GM12878 (cell line): ENCODE data around the gene MESP2. TPM values are rescaled to one million over a fixed set of nuclear protein-coding genes. Genes with fewer than 3 reads are reported as not detected.

Experiments used
- ATAC-seq: fragments of 200-7000 bp; cut with Tn5 transposase; 3 replicates; pipeline ENCODE4 v1.9.1; 2020; ENCODE audit warnings: mild to moderate bottlenecking, moderate library complexity
- BruUV-seq: library from RNA; stranded (reverse); fragments of 400-500 nt; replicated peaks from 2 replicates; lab custom pipeline; 2021; lab: Mats Ljungman, UMichigan
- CTCF ChIA-PET: fragments of 300-600 bp; sonication (Branson Sonifier 250); formaldehyde crosslinking; extraction: SDS; loops from one replicate; lab custom pipeline; 2021; ENCODE audit warnings: inconsistent platforms; lab: Yijun Ruan, JAX
- POLR2A ChIA-PET: fragments of 350-600 bp; formaldehyde crosslinking; extraction: SDS; loops from one replicate; lab custom pipeline; 2021; ENCODE audit warnings: inconsistent platforms; lab: Charles Lee
- RAD21 ChIA-PET: fragments of 300-600 bp; sonication (Branson Sonifier 250); formaldehyde crosslinking; loops from one replicate; lab custom pipeline; 2023; ENCODE audit warnings: antibody characterized with exemption; ENCODE audit not compliant: unreplicated experiment; lab: Charles Lee
- SMC1A ChIA-PET: fragments of 300-600 bp; sonication (Branson Sonifier 250); formaldehyde crosslinking; loops from one replicate; lab custom pipeline; 2023; ENCODE audit not compliant: unreplicated experiment, uncharacterized antibody; lab: Charles Lee
- DNase-seq: peaks from one replicate; pipeline ENCODE4 v3.0.0-alpha.2; 2011; ENCODE audit warnings: low read depth, low spot score
- FAIRE-seq: peaks from 3 replicates; lab custom pipeline; 2011; peaks lifted over from hg19 to GRCh38; lab: Jason Lieb, UNC
- H2AFZ ChIP-seq: 2 replicates; pipeline ENCODE4 v1.6.0; 2011; ENCODE audit warnings: low read depth, low read length, control low read depth; ENCODE audit not compliant: control insufficient read depth
- H3K27ac ChIP-seq: 2 replicates; pipeline ENCODE4 v1.5.1; 2011; ENCODE audit warnings: control low read depth; ENCODE audit not compliant: control insufficient read depth, insufficient read depth
- H3K27me3 ChIP-seq, 2 experiments: replicated peaks in 1 of 2; 2 replicates each; pipeline versions ENCODE4 v1.6.0 to v1.6.1; 2011; ENCODE audit warnings: low read length in 1 of 2; ENCODE audit not compliant: control insufficient read depth in 2 of 2, insufficient read depth in 2 of 2
- H3K36me3 ChIP-seq, 2 experiments: 2 replicates each; pipeline ENCODE4 v1.5.1; 2011; ENCODE audit warnings: low read length in 1 of 2; ENCODE audit not compliant: control insufficient read depth in 2 of 2, insufficient read depth in 2 of 2
- H3K4me1 ChIP-seq: 2 replicates; pipeline ENCODE4 v1.6.1; 2011; ENCODE audit warnings: mild to moderate bottlenecking, low read length, moderate library complexity, mixed read lengths; ENCODE audit not compliant: control insufficient read depth, insufficient read depth
- H3K4me2 ChIP-seq: 2 replicates; pipeline ENCODE4 v1.6.0; 2011; ENCODE audit warnings: control low read depth; ENCODE audit not compliant: control insufficient read depth, insufficient read depth
- H3K4me3 ChIP-seq: fragments of 200-600 bp; sonication (generic); 2 replicates; pipeline ENCODE4 v1.5.1; 2016
- H3K79me2 ChIP-seq: 2 replicates; pipeline ENCODE4 v1.6.0; 2011; ENCODE audit warnings: low read length; ENCODE audit not compliant: control insufficient read depth, insufficient read depth
- H3K9ac ChIP-seq: 2 replicates; pipeline ENCODE4 v1.8.0; 2011; ENCODE audit warnings: low read length, control low read depth, mixed read lengths; ENCODE audit not compliant: control insufficient read depth, insufficient read depth
- H3K9me3 ChIP-seq: replicated peaks from 3 replicates; pipeline ENCODE4 v1.5.1; 2011; ENCODE audit warnings: mild to moderate bottlenecking, low read length; ENCODE audit not compliant: control insufficient read depth, insufficient read depth
- H4K20me1 ChIP-seq: 2 replicates; pipeline ENCODE4 v1.6.0; 2011; ENCODE audit not compliant: control insufficient read depth, insufficient read depth
- CREM ChIP-seq: IDR thresholded peaks from 2 replicates; pipeline ENCODE4 v1.6.1; 2014; ENCODE audit warnings: antibody characterized with exemption, low read depth
- NFXL1 ChIP-seq: fragments of 450-650 bp; IDR thresholded peaks from 2 replicates; pipeline ENCODE4 v1.6.1; 2017; ENCODE audit warnings: antibody characterized with exemption, mild to moderate bottlenecking, borderline replicate concordance
- PML ChIP-seq: IDR thresholded peaks from 2 replicates; pipeline ENCODE4 v1.6.1; 2012; ENCODE audit warnings: low read length, inconsistent platforms
- RELB ChIP-seq: fragments of 450-650 bp; IDR thresholded peaks from 2 replicates; pipeline ENCODE4 v1.6.1; 2017; ENCODE audit warnings: low read depth, mild to moderate bottlenecking, moderate library complexity
- RUNX3 ChIP-seq: IDR thresholded peaks from 2 replicates; pipeline ENCODE4 v1.6.1; 2012; ENCODE audit warnings: low read length, inconsistent platforms
- SUZ12 ChIP-seq: fragments of 200-600 bp; sonication (generic); IDR thresholded peaks from one replicate; pipeline ENCODE4 v1.6.1; 2018; ENCODE audit warnings: antibody characterized with exemption, mild to moderate bottlenecking; ENCODE audit not compliant: unreplicated experiment
- TCF12 ChIP-seq: IDR thresholded peaks from 2 replicates; pipeline ENCODE4 v1.6.1; 2011; ENCODE audit warnings: low read depth, mild to moderate bottlenecking, low read length
- ZNF274 ChIP-seq: IDR thresholded peaks from one replicate; pipeline ENCODE4 v1.8.0; 2011; ENCODE audit not compliant: insufficient read length, insufficient read depth
- WGBS: methylation state at CpG from one replicate; pipeline ENCODE4 v1.1.6; 2016; ENCODE audit warnings: low lambda C conversion rate; ENCODE audit not compliant: insufficient replicate concordance, insufficient coverage; ENCODE audit errors: missing lambda C conversion rate; 5-methylcytosine and 5-hydroxymethylcytosine counted together
- in situ Hi-C: fragments of 300-500 bp; cut with MboI; formaldehyde crosslinking; loops from 9 replicates; pipeline ENCODE4 v1.14.3; 2018; ENCODE audit warnings: mixed read lengths
- intact Hi-C: fragments of 100-400 bp; cut with micrococcal nuclease; formaldehyde crosslinking; loops from one replicate; pipeline ENCODE4 v1.14.2; 2022; ENCODE audit not compliant: unreplicated experiment
- polyA plus RNA-seq, 11 experiments: library from polyadenylated mRNA; depleted of rRNA in 4 of 11; unstranded in 6 of 11; stranded (reverse) in 5 of 11; fragments of >200 nt; fragmentation: Nextera tagmentation in 4 of 11; fragmentation: Illumina TruSeq in 1 of 11; extraction: Ambion mirVana in 4 of 11; extraction: Trizol in 1 of 11; gene quantifications; 1 replicate in 1 of 11; 2 replicates in 10 of 11; pipeline versions ENCODE4 v1.2.1 to v1.2.3, GENCODE V29; 2011 to 2016; ENCODE audit warnings: inconsistent platforms in 2 of 11, missing spikeins in 2 of 11, low read depth in 1 of 11
- total RNA-seq, 4 experiments: library from RNA; depleted of rRNA in 3 of 4; stranded (reverse); fragments of >200 nt in 3 of 4; fragmentation: Illumina TruSeq in 1 of 4; extraction: Trizol in 1 of 4; gene quantifications; 2 replicates each; pipeline versions ENCODE4 v1.2.1 to v1.2.3, GENCODE V29; 2013 to 2021
- TF ChIP-seq, protein P1 (sequence below), 3 experiments: IDR thresholded peaks in 2 of 3; conservative IDR thresholded peaks in 1 of 3; 2 replicates each; pipeline ENCODE4 v1.5.1; 2011; ENCODE audit warnings: low read depth in 3 of 3, low read length in 3 of 3, mild to moderate bottlenecking in 3 of 3, control low read depth in 2 of 3, moderate library complexity in 2 of 3, inconsistent platforms in 1 of 3, mixed read lengths in 1 of 3; ENCODE audit not compliant: control insufficient read depth in 2 of 3, insufficient read depth in 1 of 3; ENCODE audit errors: extremely low read depth in 1 of 3

The MESP2 gene
- total and polyA plus RNA-seq, 10 of the 15 experiments (the other 5 are each of a cell fraction or from before 2014, with no cell fraction given) = 0.04 TPM; not detected in 9

- TF ChIP-seq RELB = no peak
- TF ChIP-seq RUNX3 = no peak
- no peak for TF ChIP-seq NFXL1
- TF ChIP-seq CREM = no peak
- no peak for TF ChIP-seq SUZ12
Measured at GRCh38 chr15:89805241-89806209, 29.4 kb downstream of the MESP2 start (continued).

DNA sequence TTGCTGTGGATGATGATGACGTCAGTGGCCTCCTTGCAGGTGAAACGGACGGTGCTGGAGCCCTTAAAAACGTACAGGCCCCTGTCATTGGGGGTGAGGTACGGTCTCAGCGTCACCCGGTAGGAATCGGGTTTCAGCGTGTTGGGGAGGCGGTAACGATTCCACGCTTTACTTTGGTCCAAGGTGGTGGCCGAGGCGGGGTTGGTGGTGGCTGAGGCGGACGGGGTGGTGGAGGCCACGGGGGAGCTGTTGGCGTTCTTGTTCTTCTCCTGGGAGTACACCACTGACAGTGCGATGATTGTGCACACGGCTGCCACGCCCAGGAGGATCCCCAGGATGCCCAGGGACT is 30.1 kb downstream of the MESP2 start:
- RAD21 ChIA-PET = interaction anchor here (1.4 kb wide), 1 partner anchor 69 kb away, joined by 4 read pairs; no protein-coding TSS in a partner anchor
- BruUV-seq = no TSS peak

More for the DNA sequence above, 30.1 kb downstream of the MESP2 start:
- ChIA-PET CTCF (no interaction called here), POLR2A (no interaction called here), SMC1A (interaction anchor here (1.3 kb wide), 1 partner anchor 69 kb away, joined by 3 read pairs; no protein-coding TSS in a partner anchor)
- Histone ChIP-seq H3K4me1 (no peaks in the 10 kb centered on the region), H3K9me3 (no peaks in the 10 kb centered on the region), H3K9ac (no peak overlapping the region), H3K27ac (no peak overlapping the region), H4K20me1 (no peaks in the 10 kb centered on the region; the same call in 1 of the 2 replicates), H3K4me3 (no peak overlapping the region), H3K79me2 (no peaks in the 10 kb centered on the region), H3K27me3 (no peaks in the 10 kb centered on the region; a peak in 1 of 4 replicates), H3K36me3 (no peaks in the 10 kb centered on the region), H3K4me2 (no peak overlapping the region), H2AFZ (no peak overlapping the region)
- no peak for FAIRE-seq
- TF ChIP-seq TCF12 (no peak), ZNF274 (no peak), RUNX3 (no peak), PML (no peak)
- TF ChIP-seq, protein P1, sequence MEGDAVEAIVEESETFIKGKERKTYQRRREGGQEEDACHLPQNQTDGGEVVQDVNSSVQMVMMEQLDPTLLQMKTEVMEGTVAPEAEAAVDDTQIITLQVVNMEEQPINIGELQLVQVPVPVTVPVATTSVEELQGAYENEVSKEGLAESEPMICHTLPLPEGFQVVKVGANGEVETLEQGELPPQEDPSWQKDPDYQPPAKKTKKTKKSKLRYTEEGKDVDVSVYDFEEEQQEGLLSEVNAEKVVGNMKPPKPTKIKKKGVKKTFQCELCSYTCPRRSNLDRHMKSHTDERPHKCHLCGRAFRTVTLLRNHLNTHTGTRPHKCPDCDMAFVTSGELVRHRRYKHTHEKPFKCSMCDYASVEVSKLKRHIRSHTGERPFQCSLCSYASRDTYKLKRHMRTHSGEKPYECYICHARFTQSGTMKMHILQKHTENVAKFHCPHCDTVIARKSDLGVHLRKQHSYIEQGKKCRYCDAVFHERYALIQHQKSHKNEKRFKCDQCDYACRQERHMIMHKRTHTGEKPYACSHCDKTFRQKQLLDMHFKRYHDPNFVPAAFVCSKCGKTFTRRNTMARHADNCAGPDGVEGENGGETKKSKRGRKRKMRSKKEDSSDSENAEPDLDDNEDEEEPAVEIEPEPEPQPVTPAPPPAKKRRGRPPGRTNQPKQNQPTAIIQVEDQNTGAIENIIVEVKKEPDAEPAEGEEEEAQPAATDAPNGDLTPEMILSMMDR (IDR thresholded peaks at IDR 0.05 in 2 of 3, conservative IDR thresholded peaks at IDR 0.05 in 1 of 3; ENCODE audit: control insufficient read depth in 2 of 3, extremely low read depth in 1 of 3, insufficient read depth in 1 of 3, low read depth in 3 of 3, low read length in 3 of 3) = no peak
- ATAC-seq = no peak
- in situ Hi-C loops = no loop called here
- 69% methylated on average over 20 of the region's 21 CpGs for WGBS
- intact Hi-C loops = no loop called here
- DNase-seq = no peak
